HG03159 (cell line): ENCODE results near the gene ODAD4.
A peak's percentile ranks its signal among the peaks of the same experiment; 100 is the strongest.

ENCODE experiments used
- ATAC-seq: cut with Tn5 transposase; IDR thresholded peaks from one replicate; pipeline ENCODE4 v1.9.1; 2021; ENCODE audit warnings: mild to moderate bottlenecking, moderate library complexity; ENCODE audit not compliant: unreplicated experiment

Gene ODAD4

GRCh38 chr17:41939693-41940090 lies 9.3 kb downstream of the ODAD4 start:
- ATAC-seq: no peak

GRCh38 chr17:41941168-41941567 lies 10.8 kb downstream of the ODAD4 start:
- ATAC-seq: no peak

- ATAC-seq: no peak
Observed at GRCh38 chr17:41942626-41943373, 12.4 kb downstream of the ODAD4 start.

GRCh38 chr17:41943492-41943891 lies 13.1 kb downstream of the ODAD4 start:
- ATAC-seq: no peak

- no peak for ATAC-seq
Observed at GRCh38 chr17:41944943-41945342, 14.5 kb downstream of the ODAD4 start.

- no peak for ATAC-seq
Observed at GRCh38 chr17:41948762-41949460, 18.5 kb downstream of the ODAD4 start.

GRCh38 chr17:41956522-41956921 lies 26.1 kb downstream of the ODAD4 start:
- ATAC-seq: no peak

GRCh38 chr17:41957031-41957868 lies 26.8 kb downstream of the ODAD4 start:
- ATAC-seq: no peak

- no peak for ATAC-seq
Observed at GRCh38 chr17:41957869-41958439, 27.5 kb downstream of the ODAD4 start.

GRCh38 chr17:41959030-41959335 lies 28.6 kb downstream of the ODAD4 start:
- ATAC-seq: no peak

- no peak for ATAC-seq
Observed at GRCh38 chr17:41959336-41960095, 29.1 kb downstream of the ODAD4 start.

GRCh38 chr17:41962111-41962510 lies 31.7 kb downstream of the ODAD4 start:
- no peak for ATAC-seq

- ATAC-seq: no peak
Observed at GRCh38 chr17:41962768-41963434, 32.5 kb downstream of the ODAD4 start.

- no peak for ATAC-seq
Observed at GRCh38 chr17:41965694-41966462, 35.5 kb downstream of the ODAD4 start.

- peak; percentile 73 for ATAC-seq
Observed at GRCh38 chr17:41966463-41967140, 36.2 kb downstream of the ODAD4 start, which contains the start of gene CNP. Gene CNP (plus strand): TSS chr17:41966795. CDS start chr17:41966885, 90 bp downstream.

GRCh38 chr17:41967141-41967920 lies 36.9 kb downstream of the ODAD4 start:
- ATAC-seq: peak; percentile 9

- no peak for ATAC-seq
Observed at GRCh38 chr17:41967921-41968578, 37.6 kb downstream of the ODAD4 start.
